NCI-H460 (cell line): ENCODE measurements around the gene RFXANK. TPM values are rescaled to one million over a fixed set of nuclear protein-coding genes. Genes with fewer than 3 reads are reported as not detected.

ENCODE experiments used
- DNase-seq: peaks from one replicate; pipeline ENCODE4 v3.0.0-alpha.2; 2016; ENCODE audit warnings: low read depth; ENCODE audit errors: extremely low read depth
- small RNA-seq, 2 experiments: library from RNA; depleted of rRNA; stranded (forward); fragments of <200 nt; gene quantifications; one replicate each; pipeline ENCODE3, GENCODE V24; 2014
- total RNA-seq: library from RNA; depleted of rRNA; stranded (reverse); fragments of >200 nt; shearing (Covaris generic); gene quantifications from 2 replicates; pipeline ENCODE4 v1.2.3, GENCODE V29; 2014; rRNA removed

RFXANK gene
- total RNA-seq, 1 experiment from 2014 or later: 34.8 TPM

DNA sequence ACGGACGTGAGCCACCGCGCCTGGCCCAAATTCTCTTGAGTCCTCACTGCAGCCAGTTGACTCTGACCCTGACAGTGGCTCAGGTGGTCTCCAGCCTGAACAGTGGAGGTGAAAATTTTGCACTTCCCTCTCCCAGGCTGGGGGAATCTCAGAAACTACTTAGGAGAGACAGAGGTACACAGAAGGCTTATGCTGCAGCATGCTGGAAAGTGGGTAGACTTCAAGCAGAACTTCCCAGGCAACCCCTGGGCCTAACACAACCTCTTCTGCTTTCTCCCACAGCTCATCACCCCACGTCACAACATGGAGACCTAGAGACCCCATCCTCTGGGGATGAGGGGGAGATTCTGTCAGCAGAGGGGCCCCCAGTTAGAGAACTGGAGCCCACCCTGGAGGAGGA is 34.1 kb downstream of the RFXANK start:
- no peak for DNase-seq

DNA sequence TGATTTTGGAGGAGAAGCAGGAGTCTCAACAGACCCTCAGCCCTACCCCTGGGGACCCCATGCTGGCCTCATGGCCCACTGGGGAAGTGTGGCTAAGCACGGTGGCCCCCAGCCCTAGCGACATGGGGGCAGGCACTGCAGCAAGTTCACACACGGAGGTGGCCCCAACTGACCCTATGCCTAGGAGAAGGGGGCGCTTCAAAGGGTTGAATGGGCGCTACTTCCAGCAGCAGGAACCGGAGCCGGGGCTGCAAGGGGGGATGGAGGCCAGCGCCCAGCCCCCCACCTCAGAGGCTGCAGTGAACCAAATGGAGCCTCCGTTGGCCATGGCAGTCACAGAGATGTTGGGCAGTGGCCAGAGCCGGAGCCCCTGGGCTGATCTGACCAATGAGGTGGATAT is 34.6 kb downstream of the RFXANK start:
- no peak for DNase-seq

DNA sequence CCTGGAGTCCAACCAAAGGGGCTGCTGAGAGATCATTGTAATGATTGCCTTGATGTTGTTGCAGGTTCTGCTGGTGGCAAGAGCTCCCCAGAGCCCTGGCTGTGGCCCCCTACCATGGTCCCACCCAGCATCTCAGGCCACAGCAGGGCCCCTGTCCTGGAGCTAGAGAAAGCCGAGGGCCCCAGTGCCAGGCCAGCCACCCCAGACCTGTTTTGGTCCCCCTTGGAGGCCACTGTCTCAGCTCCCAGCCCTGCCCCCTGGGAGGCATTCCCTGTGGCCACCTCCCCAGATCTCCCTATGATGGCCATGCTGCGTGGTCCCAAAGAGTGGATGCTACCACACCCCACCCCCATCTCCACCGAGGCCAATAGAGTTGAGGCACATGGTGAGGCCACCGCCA is 35.2 kb downstream of the RFXANK start:
- no peak for DNase-seq

DNA sequence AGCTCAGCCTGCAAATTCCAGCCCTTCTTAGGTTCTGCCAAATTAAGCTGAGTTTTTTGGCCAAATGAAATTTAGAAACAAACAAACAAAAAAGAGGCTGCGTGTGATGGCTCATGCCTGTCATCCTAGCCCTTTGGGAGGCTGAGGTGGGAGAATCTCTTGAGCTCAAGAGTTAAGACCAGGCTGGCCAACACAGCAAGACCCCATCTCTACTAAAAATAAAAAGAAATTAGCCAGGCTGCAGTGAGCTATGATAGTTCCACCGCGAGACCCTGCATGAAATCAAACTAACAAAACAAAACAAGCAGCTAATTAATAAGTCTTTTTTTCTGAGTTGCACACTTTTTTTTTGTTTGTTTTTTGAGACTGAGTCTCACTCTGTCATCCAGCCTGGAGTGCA is 37.6 kb downstream of the RFXANK start:
- DNase-seq: no peak

DNA sequence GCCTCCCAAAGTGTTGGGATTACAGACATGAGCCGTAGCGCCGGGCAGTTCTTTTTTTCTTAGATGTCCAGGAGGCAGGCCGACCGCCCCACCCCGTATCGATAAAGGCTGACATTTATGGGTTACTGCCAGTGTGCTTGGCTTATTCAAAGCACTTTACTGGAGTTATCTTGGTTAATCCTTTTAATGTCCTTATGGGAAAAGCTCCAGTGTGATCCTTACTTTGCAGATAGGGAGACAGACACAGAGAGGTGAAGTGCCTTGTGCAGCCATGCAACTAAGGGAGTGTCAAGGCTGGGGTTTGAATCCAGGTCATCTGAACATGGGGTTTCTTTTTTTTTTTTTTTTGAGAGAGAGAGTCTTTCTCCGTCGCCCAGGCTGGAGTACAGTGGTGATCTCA is 38.9 kb downstream of the RFXANK start:
- no peak for DNase-seq

DNA sequence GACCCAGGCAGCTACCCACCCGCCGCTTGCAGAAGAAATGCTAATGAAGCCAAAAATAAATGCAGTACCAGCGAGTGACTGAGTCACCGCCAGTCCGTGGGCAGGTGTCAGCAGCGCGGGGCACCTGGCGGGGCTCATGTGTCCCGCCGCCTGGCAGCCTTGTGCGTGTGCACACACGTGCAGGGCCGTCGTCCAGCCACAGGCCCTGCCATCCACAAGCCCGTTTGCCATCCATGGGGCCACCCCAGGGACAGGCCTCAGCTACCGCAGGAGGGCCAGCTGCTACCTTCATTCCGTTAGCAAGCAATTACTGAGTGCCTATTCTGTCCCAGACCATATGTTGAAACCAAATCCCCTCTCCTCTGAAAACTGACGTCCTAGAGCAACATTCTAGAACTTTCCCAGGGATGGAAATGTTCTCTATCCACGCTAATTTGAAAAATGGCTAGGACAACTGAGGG is 40.2 kb downstream of the RFXANK start:
- no peak for DNase-seq

DNA sequence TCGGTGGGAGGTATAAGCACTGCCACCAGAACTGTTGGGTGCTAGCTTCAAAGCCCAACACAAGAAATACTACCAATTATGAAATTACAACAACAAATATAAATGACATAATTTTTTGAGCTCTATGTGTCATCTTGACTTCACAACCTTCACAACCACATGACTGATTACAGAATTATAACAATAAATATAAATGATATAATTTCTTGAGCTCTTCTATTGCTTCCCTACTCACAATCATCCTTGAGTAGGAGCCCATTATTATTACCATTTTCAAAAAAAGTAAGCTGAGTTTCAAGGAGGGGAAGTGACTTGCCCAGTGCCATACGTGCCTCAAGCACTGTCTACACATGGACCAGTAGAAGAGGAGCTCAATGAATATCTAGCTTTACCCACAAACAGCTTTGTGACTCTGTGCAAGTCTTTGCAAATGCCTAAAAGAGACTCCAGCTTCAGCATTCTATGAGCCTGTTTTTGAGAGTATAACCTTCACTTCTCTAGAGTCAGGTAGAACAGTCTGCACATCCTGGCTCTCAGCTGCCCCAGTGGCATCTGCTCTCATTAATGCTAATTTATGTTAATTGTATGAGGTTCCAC is 42.3 kb downstream of the RFXANK start:
- DNase-seq: no peak

DNA sequence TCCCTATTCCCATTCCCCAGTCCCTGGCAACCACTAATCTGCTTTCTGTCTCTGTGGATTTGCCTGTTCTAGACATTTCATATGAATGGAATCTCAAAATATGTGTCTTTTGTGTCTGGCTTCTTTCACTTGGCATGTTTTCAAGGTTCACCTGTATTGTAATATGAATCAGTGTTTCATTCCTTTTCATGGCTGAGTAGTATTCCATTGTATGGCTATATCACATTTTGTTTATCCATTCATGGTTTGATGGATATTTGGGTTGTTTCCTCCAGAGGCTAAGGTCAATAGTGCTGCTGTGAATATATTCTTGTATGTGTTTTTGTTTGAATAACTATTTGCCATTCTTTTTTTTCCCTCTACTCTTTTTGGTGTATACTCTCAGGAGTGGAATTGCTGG is 44.1 kb downstream of the RFXANK start:
- DNase-seq: no peak

DNA sequence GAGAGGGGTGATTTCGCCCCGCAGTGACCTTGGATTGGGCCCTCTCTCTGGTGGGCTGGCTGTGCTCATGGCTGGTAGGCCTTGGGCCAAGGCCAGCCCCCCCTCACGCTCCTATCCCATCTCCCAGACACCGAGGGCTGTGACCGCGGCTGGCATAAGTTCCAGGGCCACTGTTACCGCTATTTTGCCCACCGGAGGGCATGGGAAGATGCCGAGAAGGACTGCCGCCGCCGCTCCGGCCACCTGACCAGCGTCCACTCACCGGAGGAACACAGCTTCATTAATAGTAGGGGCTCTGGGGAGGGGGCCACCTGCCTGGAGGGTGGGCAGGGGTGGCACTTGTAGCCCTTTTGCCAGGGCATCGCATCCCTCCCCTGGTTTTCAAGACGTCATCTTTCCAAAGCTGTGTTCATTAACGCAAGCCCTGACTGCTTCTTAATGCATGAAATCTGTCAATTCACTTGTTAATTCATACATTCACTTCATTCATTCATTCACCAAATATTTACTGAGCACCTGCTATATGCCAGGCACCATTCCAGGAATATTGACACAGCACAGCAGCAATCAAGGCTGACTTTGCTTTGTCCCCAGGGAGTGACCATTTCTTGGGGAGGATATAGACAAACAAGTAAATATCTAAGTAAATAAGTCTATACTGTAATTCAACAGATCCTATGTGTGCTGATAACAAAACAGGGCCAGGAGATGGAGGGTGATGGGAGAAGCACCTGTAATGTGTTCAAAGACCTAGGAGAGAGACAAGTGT is 46.3 kb downstream of the RFXANK start:
- no peak for DNase-seq

DNA sequence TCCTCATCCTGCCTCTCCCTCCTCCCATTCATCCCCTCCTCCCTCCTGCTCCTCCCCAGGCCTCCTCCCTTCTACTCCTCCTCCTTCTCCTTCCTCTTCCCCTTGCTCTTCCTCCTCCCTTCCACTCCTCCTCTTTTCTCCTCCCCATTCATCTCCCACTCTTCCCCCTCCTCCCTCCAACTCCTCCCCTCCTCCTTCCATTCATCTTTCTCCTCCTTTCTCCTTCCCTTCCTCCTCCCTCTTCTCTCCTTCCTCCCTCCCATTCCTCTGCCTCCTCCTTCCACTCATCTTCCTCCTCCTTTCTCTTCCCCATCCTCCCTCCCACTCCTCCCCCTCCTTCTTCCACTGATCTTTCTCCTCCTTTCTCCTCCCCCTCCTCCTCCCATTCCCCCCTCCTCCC is 47.6 kb downstream of the RFXANK start:
- no peak for DNase-seq

DNA sequence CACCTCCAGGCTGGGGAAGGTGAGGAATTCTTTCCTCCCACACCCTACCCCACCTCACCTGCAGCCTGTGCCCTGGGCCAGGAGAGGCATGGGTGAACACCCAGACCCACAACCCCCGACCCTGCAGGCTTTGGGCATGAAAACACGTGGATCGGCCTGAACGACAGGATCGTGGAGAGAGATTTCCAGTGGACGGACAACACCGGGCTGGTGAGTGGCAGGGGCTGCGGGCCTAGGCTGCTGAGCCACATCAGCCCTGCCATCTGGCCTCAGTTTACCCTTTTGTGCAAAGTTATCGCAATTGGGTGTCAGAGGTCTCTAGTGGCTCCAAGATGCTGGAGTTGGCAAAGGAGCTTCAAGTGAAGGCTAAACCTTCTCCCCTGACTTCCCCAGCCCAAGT is 48.4 kb downstream of the RFXANK start:
- DNase-seq: no peak

DNA sequence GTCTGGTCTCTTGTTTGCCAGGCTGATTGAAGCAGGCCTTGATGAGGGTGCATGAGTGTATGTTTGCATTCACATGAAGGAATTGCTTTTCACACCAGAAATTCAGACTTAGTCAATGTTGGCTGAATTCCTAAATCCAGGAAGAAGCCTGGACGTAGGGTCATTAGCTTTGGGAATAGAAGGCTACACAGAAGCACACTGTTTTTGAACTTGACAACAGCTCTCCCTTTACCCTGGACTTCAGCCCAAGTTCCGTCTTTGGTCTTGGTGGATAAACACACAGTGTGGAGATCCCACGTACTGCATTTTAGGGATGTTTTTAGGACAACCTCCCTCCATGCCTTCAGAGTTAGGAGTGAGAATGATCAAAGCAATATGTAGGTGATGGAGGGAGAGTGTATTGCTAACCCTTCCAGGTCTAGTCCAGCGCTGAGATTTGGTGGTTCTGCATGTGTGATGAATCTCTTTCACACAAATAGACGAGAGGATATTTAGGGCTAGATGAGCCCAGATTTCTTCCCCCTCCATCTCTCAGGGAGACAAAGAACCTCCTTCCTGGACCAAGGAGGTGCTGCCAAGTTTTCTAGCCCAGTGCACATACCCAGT is 58.2 kb downstream of the RFXANK start:
- no peak for DNase-seq

Small RNAs within 50 kb of the gene (small RNA-seq; reads per million reads assigned to genes)
- gene RNU6-1028P: 0 reads per million in 2 experiments

Other genes starting within 250 kb of the RFXANK start
- 29.6 and 29.9 TPM in 2 replicates for gene SUGP2, start 158.7 kb upstream of the RFXANK start, total RNA-seq
- gene ARMC6, start 158.7 kb upstream of the RFXANK start, total RNA-seq: 19.8 and 22.4 TPM in 2 replicates
- gene SLC25A42, start 128.3 kb upstream of the RFXANK start, total RNA-seq: 0.87 and 1.6 TPM in 2 replicates
- 38.7 and 44.9 TPM in 2 replicates for gene TMEM161A, start 53.8 kb upstream of the RFXANK start, total RNA-seq
- 0.32 and 0.59 TPM in 2 replicates for gene MEF2B, start 22.0 kb upstream of the RFXANK start, total RNA-seq
- gene BORCS8, start 106 bp upstream of the RFXANK start, total RNA-seq: 9.6 and 11.2 TPM in 2 replicates
- gene NR2C2AP, start 11.2 kb downstream of the RFXANK start, total RNA-seq: 22.3 and 25.3 TPM in 2 replicates
- gene NCAN, start 19.7 kb downstream of the RFXANK start, total RNA-seq: 0.05 TPM in 1 of 2 replicates, not detected in the other
- gene TM6SF2, start 81.0 kb downstream of the RFXANK start, total RNA-seq: 0.07 TPM in 1 of 2 replicates, not detected in the other
- gene SUGP1, start 128.3 kb downstream of the RFXANK start, total RNA-seq: 18.7 and 19.5 TPM in 2 replicates
- 15.0 and 19.4 TPM in 2 replicates for gene MAU2, start 128.6 kb downstream of the RFXANK start, total RNA-seq
- 28.2 and 31.3 TPM in 2 replicates for gene GATAD2A, start 213.4 kb downstream of the RFXANK start, total RNA-seq